Transverse colon (tissue), 4 donors: ENCODE data around the gene BMP8A.

ENCODE experiments used
- EP300 ChIP-seq: sonication (generic); formaldehyde crosslinking; IDR thresholded peaks from one replicate; pipeline ENCODE4 v1.6.1; 2017; ENCODE audit warnings: antibody characterized with exemption, low read depth
- POLR2AphosphoS5 ChIP-seq, 3 donors: sonication (generic); formaldehyde crosslinking; IDR thresholded peaks; one replicate each; pipeline ENCODE4 v1.6.1; 2016; ENCODE audit warnings: antibody characterized with exemption in 3 of 3
- TF ChIP-seq, protein P1 (sequence below), 5 experiments: fragments of 200-600 bp in 3 of 5; fragments of 450-650 bp in 2 of 5; sonication (generic) in 3 of 5; IDR thresholded peaks; 1 replicate in 2 of 5; 2 replicates in 3 of 5; pipeline ENCODE4 v1.5.1; 2016 to 2017; ENCODE audit warnings: antibody characterized with exemption in 5 of 5, inconsistent platforms in 3 of 5, mild to moderate bottlenecking in 2 of 5, moderate library complexity in 1 of 5

DNA sequence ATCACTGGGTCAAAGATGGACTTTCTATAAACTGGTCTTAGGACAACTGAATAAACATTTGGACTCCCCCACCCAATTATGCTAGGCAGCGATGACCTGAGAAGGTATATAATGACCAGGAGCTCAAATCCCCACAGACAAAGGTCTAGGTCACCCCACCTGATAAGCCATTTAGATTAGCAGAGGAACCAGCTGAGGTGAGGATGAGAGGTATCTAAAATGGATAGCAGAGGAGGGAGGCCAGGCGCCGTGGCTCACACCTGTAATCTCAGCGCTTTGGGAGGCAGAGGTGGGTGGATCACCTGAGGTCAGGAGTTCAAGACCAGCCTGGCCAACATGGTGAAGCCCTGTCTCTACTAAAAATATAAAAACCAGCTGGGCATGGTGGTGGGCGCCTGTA is 51.5 kb downstream of the BMP8A start:
- TF ChIP-seq POLR2AphosphoS5 (IDR thresholded peaks at IDR 0.05) (no peak), EP300 (no peak)
- TF ChIP-seq, protein P1, sequence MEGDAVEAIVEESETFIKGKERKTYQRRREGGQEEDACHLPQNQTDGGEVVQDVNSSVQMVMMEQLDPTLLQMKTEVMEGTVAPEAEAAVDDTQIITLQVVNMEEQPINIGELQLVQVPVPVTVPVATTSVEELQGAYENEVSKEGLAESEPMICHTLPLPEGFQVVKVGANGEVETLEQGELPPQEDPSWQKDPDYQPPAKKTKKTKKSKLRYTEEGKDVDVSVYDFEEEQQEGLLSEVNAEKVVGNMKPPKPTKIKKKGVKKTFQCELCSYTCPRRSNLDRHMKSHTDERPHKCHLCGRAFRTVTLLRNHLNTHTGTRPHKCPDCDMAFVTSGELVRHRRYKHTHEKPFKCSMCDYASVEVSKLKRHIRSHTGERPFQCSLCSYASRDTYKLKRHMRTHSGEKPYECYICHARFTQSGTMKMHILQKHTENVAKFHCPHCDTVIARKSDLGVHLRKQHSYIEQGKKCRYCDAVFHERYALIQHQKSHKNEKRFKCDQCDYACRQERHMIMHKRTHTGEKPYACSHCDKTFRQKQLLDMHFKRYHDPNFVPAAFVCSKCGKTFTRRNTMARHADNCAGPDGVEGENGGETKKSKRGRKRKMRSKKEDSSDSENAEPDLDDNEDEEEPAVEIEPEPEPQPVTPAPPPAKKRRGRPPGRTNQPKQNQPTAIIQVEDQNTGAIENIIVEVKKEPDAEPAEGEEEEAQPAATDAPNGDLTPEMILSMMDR (IDR thresholded peaks at IDR 0.05), result no peak
